HG02885 (cell line): Measurements from ENCODE around the gene PLSCR4.

Experiments used
- ATAC-seq: cut with Tn5 transposase; IDR thresholded peaks from one replicate; pipeline ENCODE4 v1.9.1; 2021; ENCODE audit warnings: mild to moderate bottlenecking; ENCODE audit not compliant: unreplicated experiment, poor library complexity

The PLSCR4 gene

DNA sequence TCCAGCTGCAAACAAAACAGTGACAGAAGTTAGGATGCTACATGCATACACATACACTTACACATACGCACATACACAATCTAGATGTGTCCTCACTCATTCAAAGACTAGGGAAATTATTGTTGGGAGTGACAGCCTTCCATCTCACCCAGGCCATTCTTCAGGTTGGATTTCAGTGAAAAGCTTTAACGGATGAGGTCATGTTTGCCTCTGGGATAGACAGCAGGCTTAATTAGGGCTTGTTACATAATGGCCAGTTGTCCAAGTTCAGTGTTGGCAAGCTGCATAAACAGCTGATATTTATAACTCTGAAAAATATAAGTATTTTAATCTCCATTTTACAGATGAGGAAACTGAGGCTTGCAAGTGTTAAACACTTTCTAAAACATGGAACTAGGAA, 54.1 kb downstream of the PLSCR4 start:
- ATAC-seq, result no peak

- ATAC-seq, result no peak
These were observed 55.3 kb downstream of the PLSCR4 start for GRCh38 chr3:146195605-146196004.

GRCh38 chr3:146195030-146195429, 55.9 kb downstream of the PLSCR4 start:
- no peak for ATAC-seq

DNA sequence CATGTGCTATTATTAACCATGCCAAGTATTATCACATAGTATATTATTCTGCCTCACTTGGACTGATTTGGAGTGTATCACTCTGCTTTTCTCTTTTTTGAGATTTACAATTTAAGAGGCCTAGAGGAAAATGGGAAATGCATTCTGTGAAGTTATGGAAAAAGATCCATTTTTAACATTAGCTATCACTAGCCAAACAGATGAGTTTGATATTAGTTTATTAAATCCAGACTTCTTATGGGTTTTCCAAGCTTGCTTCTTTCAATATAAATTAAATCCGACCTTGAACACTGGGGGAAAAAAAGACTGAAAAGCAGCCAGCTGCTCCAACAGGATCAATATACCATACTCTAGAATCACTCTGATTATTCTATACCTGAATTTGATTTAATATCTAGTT, 59.9 kb downstream of the PLSCR4 start:
- ATAC-seq, result no peak

DNA sequence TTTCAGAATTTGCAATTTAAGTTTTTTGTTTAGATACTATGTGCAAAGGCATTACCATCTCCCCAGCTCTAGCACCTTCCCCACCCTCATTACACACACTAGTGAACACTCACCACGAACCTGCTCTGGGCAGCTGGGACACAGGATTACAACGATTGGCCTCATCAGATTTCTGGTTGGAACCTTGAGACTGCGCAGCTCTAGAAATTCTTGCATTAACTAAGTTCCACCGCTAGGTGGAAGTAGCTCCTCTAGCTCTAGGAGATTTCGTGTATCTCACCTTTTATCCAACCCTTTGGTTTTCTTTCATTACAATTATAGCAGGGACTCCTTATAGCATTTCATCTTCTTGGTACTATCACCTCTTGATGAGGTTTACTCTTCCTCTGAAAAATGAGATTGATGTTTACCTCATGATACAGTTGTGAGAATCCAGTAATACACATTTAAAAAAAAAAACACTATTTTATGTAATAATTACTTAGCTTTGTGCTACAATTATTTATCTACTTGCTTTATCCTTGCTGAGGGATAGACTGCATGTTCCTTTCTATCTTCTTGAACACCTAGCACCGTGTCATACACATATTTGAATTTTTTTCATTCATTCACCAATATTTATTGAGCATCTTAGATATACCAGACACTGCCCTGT, 61.3 kb downstream of the PLSCR4 start:
- ATAC-seq, result peak; percentile 98

- ATAC-seq, result no peak
These were observed 63.5 kb downstream of the PLSCR4 start for GRCh38 chr3:146187334-146187950.

GRCh38 chr3:146184241-146185015, 66.5 kb downstream of the PLSCR4 start:
- no peak for ATAC-seq

DNA sequence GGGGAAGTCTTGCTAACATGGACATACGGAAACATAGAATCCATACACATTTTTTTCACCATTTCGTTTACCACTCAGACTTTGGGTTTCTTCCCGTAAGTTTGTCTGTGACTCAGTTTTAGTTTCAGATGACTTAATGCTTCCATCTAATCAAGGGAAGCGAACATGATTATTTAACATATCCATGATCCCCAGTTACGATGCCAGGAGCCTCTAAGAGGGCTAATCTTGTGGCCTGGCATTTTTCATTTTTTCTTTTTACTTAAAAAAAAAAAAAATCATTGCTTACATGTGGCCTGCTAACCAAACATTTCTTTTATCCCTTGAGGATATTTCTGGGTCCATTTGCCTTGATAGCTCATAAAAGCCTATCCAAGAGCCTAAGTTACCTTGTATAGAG, 69.7 kb downstream of the PLSCR4 start:
- no peak for ATAC-seq

- no peak for ATAC-seq
These were observed 70.5 kb downstream of the PLSCR4 start for GRCh38 chr3:146180376-146180775.

DNA sequence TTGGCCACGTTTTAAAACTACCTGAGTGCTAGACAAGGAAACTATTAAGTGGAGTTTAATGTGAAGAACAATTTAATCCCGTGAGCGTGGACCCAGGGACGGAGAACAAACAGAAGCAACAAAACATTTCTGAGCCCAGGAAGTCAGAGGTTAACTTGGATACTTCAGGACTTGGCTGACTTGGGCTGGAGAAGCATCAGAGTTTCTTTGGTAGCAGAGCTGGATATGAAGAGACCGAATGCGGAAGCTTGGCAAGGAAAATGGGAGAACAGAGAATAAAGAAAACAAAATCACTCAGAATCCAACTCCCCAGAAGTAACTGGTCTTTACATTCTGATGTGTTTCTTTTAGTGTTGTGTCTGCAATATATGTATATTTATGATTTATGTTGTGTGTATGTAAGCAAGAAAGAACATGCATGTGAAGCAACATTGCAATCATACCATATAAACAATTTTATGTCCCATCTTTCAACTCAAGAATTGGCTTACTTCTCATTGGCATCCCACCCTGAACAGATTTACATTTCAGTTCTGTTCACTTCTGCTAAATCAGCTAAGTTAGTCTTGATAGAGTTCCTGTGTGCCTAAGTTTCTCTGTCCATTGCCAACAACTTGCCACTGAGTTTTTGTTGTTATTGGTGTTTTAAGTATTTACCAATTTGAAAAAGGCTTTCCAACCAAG, 72.8 kb downstream of the PLSCR4 start:
- no peak for ATAC-seq

- ATAC-seq, result no peak
These were observed 73.4 kb downstream of the PLSCR4 start for GRCh38 chr3:146177519-146177918.

DNA sequence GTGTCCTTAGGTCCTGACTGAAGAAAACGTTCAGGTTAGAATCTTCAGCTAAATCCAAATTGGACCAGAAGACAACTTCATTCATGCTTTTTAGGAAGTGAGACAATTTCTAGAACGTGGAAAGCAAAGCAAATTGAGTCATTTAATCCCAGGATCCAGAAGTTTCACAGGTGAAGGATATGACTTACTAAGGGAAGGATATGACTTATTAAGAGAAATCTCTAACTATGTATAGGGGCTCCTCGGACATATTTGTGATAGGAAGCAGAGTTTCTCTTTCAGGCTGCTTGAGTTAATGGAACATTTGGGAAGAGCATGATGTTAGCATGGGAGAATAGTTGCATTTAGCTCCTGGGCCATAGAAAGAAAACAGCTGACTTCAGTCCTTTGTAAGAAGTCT, 73.8 kb downstream of the PLSCR4 start:
- no peak for ATAC-seq

DNA sequence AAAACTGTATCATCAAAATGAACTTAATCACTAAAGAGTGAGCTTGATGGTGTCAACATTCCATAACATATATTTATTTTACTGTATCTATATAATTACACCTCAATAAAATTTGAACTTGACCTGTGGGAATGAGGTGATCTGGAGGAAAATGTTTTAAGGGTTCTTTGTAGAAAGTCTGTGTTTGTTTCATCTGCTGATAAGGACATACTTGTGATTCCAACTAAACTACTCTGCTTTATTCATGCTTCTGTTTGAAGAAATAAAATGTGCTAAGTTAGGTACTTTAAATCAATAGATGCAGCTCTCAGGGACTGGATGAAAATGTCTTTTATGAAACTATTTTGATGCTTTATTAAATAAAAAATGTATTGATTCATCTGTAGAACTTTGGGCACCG, 78.3 kb downstream of the PLSCR4 start:
- no peak for ATAC-seq

DNA sequence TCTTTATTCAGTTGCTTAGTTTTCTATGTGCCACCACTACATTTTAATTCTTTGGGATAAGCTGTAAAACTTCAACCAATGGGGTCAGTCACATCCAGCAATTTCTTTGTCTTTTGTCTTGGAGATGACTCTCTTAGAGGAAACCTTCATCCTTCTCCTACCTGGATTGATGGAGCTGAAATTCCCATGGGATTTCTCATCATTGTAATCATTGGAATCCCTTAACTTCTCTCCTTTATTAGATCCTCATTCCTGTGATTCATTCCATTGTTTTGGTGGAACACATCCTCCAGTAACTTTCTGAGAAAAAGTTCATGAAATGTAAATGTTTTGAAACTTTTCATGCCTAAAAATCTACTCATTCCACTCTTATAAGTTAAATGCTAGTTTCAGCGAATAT, 80.3 kb downstream of the PLSCR4 start:
- ATAC-seq, result no peak

- ATAC-seq, result no peak
These were observed 81.0 kb downstream of the PLSCR4 start for GRCh38 chr3:146169891-146170290.

DNA sequence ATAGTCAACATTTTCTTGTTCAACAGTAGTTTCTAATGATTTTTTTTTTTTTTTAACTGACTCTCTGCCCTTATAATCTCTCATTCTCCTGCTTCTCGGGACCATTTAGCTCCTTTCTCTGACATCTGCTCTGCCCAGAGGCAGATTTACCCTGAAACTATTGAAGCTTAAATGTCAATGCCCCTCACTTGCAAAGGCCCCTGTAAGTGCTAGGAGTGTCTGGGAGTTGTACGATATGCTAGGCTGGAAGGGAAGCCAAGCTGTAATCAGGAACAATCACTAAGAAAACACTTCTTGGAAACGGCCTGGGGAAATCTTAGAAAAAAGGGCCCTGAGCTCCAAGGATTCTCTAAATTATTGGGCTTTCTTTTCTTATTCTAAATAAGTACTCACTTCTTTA, 84.1 kb downstream of the PLSCR4 start:
- no peak for ATAC-seq

DNA sequence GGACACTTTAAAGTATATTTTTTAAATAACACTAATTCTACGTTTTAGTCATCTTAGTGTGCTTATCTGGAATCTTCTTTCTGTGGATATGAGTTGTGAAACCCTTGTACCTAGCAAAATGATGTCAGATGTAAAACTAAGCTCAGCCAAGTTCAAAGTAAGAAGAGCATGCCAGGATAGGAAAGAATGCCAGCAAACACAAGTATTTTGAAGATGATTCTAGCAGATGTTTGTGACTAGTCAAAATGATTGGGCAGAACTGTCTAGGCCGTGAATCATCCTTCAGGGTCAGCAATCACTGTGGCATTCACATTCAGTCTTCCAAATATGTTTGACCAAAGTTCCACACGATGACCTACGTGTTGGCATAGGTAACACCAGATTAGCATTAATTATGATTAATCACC, 84.5 kb downstream of the PLSCR4 start:
- ATAC-seq, result no peak

- no peak for ATAC-seq
These were observed 85.0 kb downstream of the PLSCR4 start for GRCh38 chr3:146165877-146166276.

- no peak for ATAC-seq
These were observed 85.7 kb downstream of the PLSCR4 start for GRCh38 chr3:146164971-146165769.

DNA sequence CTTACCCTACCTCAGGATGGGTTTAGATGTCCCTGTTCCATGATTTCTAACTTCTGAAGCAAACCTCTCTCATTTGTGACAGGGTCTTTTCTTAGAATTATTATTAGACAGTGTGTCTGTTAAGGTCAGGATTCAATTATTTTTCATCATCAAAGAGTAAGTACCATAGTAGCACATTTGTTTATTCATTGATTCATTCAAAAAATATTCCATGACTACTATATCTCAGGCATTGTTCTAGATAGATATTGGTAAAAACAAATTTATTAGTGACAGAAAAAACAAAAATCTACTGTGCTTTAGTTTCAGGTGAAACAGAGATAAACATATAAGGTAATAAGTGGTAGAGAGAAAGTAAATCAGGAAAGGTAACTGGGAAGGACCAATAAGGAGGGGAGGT, 86.4 kb downstream of the PLSCR4 start:
- no peak for ATAC-seq
